ENCODE results near the gene UTS2B.

UTS2B gene

GRCh38 chr3:191343913-191344312 is 13.6 kb upstream of the UTS2B start:
- DNase-seq (ENCODE audit: extremely low read depth, low read depth), result no peak
- no peak overlapping the region for H3K4me3 ChIP-seq (replicated peaks; ENCODE audit: low read depth, low read length)
- no peak for TF ChIP-seq CTCF (IDR thresholded peaks at IDR 0.05; ENCODE audit: low read depth, low read length, missing control alignments)

GRCh38 chr3:191343115-191343514 is 12.8 kb upstream of the UTS2B start:
- no peak for TF ChIP-seq CTCF (IDR thresholded peaks at IDR 0.05; ENCODE audit: low read depth, low read length, missing control alignments)
- DNase-seq (ENCODE audit: extremely low read depth, low read depth), result no peak
- H3K4me3 ChIP-seq (replicated peaks; ENCODE audit: low read depth, low read length), result no peak overlapping the region

- TF ChIP-seq CTCF (IDR thresholded peaks at IDR 0.05; ENCODE audit: low read depth, low read length, missing control alignments), result no peak
- H3K4me3 ChIP-seq (replicated peaks; ENCODE audit: low read depth, low read length), result no peak overlapping the region
- no peak for DNase-seq (ENCODE audit: extremely low read depth, low read depth)
These were observed 12.1 kb upstream of the UTS2B start for GRCh38 chr3:191342411-191342810.

GRCh38 chr3:191342006-191342405 is 11.7 kb upstream of the UTS2B start:
- no peak for DNase-seq (ENCODE audit: extremely low read depth, low read depth)
- no peak overlapping the region for H3K4me3 ChIP-seq (replicated peaks; ENCODE audit: low read depth, low read length)
- no peak for TF ChIP-seq CTCF (IDR thresholded peaks at IDR 0.05; ENCODE audit: low read depth, low read length, missing control alignments)

DNA sequence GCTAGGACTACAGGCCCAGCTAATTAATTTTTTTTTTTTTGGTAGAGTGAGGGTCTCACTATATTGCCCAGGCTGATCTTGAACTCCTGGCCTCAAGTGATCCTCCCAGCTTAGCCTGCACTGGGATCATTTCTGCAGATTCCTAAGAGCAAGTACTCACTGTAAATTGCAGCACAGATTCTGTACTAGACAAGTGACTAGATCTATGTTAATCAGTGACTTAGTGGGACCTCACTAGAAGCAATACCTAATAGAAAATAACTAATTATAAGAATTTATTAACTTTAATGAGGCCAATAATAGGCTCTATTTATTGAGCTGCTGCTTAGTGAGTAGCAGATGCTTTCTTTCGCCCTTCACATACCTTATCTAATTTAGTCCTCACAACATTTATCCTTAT is 10.6 kb upstream of the UTS2B start:
- no peak for TF ChIP-seq CTCF (IDR thresholded peaks at IDR 0.05; ENCODE audit: low read depth, low read length, missing control alignments)
- DNase-seq (ENCODE audit: extremely low read depth, low read depth), result no peak
- no peak overlapping the region for H3K4me3 ChIP-seq (replicated peaks; ENCODE audit: low read depth, low read length)

- no peak overlapping the region for H3K4me3 ChIP-seq (replicated peaks; ENCODE audit: low read depth, low read length)
- DNase-seq (ENCODE audit: extremely low read depth, low read depth), result no peak
- no peak for TF ChIP-seq CTCF (IDR thresholded peaks at IDR 0.05; ENCODE audit: low read depth, low read length, missing control alignments)
These were observed 10.0 kb upstream of the UTS2B start for GRCh38 chr3:191340351-191340750.

DNA sequence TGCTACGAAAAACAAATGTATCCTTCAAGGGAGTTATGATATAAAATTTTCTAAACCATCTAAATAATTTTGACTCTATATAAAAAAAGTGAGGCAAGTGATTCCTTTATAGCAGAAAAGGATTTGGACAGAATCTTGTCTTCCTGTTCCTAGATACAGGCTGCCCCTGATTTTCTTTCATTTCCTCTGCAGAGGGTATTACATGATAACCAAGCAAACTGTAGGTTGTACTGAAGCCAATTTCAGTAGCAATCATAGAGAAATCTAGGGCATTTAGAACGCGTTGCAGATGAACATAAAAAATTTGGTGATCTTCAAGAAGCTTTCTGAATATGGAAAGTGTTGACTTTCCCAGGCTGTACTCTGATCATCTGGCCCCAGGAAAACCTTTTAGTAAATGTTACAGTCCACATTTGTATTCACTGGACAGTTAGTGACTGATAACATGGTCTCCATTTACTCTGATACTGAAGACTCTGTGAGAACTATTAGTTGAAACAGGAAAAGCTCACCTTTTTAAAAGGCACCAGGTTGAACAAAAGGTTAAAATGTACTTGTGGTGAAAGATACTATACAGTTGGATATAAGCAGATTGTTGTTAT is 9.1 kb upstream of the UTS2B start:
- no peak overlapping the region for H3K4me3 ChIP-seq (replicated peaks; ENCODE audit: low read depth, low read length)
- DNase-seq (ENCODE audit: extremely low read depth, low read depth), result no peak
- TF ChIP-seq CTCF (IDR thresholded peaks at IDR 0.05; ENCODE audit: low read depth, low read length, missing control alignments), result no peak
